ENCODE measurements around the gene TCF12. TPM values are rescaled to one million over a fixed set of nuclear protein-coding genes. Genes with fewer than 3 reads are reported as not detected.

TCF12 gene
- total RNA-seq, 1 experiment from 2014 or later: 76.7 TPM

DNA sequence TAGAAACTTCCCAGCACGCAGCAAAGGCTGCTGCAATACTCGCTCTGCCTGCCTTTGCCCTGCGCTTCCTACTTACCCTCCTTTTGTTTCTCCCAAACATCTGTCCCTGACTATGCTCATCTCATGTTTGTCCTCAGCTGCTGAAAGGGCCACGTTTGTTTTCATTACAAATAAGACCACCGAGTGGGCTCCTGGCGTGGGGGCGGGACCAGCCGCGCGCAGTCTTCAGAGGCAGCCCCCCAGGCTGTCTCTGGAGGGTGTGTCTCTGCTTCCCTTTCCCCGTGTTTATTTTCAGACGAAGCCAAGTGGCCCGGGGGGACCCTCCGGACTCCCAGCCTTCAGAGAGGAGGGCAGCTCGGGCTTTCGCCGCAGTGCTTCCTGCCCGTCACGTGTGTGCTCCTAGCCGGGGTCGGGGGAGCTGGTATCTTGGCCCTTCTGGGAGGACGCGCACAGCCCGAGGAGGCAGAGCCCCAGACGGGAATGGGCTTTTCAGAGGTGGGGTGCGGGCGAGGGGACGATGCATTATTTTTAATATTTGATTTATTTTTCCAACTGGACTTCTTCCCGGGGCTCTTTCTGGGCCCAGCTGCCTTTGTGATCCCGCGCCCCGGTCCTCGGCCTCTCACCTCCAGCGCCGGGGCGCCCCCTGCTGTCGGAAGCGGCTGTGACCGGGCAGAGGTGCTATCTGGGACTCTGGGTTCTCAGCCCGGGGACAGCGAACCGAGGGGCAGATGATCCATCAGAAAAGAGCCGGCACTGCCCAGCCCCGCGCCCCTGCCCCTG lies 387.9 kb downstream of the TCF12 start:
- H4K91ac ChIP-seq (ENCODE audit: insufficient read length, low read depth, low read length): no peak overlapping the region
- H4K20me1 ChIP-seq (ENCODE audit: control insufficient read depth, insufficient read depth, insufficient read length): no peaks in the 10 kb centered on the region
- peaks cover 0 to 2% of the 10 kb centered on the region in 2 experiments; a peak in 3 of 5 replicates for H3K9me3 Mint-ChIP-seq
- H3K9ac ChIP-seq (ENCODE audit: extremely low read depth, insufficient read length, low read length): peak overlapping the region; percentile 66
- no peak overlapping the region for H2BK15ac ChIP-seq (ENCODE audit: low read depth, low read length)
- no peaks in the 10 kb centered on the region for H3K9me3 ChIP-seq (ENCODE audit: control insufficient read depth, low read depth, low read length)
- H3K4me2 ChIP-seq (ENCODE audit: insufficient read depth, insufficient read length, low read length): peak overlapping the region; percentile 65
- H3K4me3 Mint-ChIP-seq: peak overlapping the region; percentile 78
- no peak overlapping the region for H3K56ac ChIP-seq (ENCODE audit: insufficient read length, low read depth, low read length)
- H3K23me2 ChIP-seq (ENCODE audit: insufficient read length, low read depth, low read length, poor library complexity, severe bottlenecking): peaks cover 7% of the 10 kb centered on the region
- H2AK5ac ChIP-seq (ENCODE audit: insufficient read length, low read length): no peak overlapping the region
- no CpG with 5 or more reads among the region's 45 CpGs for WGBS (ENCODE audit: extremely low coverage, insufficient read length, low lambda C conversion rate)
- no peak overlapping the region for H2BK5ac ChIP-seq (ENCODE audit: insufficient read length, low read length)
- H3K4me1 ChIP-seq (ENCODE audit: insufficient read depth, low read length): peaks cover 3% of the 10 kb centered on the region; the same call in 1 of the 2 replicates
- TF ChIP-seq, protein P1, sequence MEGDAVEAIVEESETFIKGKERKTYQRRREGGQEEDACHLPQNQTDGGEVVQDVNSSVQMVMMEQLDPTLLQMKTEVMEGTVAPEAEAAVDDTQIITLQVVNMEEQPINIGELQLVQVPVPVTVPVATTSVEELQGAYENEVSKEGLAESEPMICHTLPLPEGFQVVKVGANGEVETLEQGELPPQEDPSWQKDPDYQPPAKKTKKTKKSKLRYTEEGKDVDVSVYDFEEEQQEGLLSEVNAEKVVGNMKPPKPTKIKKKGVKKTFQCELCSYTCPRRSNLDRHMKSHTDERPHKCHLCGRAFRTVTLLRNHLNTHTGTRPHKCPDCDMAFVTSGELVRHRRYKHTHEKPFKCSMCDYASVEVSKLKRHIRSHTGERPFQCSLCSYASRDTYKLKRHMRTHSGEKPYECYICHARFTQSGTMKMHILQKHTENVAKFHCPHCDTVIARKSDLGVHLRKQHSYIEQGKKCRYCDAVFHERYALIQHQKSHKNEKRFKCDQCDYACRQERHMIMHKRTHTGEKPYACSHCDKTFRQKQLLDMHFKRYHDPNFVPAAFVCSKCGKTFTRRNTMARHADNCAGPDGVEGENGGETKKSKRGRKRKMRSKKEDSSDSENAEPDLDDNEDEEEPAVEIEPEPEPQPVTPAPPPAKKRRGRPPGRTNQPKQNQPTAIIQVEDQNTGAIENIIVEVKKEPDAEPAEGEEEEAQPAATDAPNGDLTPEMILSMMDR (conservative IDR thresholded peaks at IDR 0.05): peak; percentile 96
- peaks cover 1% of the 10 kb centered on the region for H3K27me3 Mint-ChIP-seq (ENCODE audit: low read depth)
- no peak overlapping the region for H3K4ac ChIP-seq (ENCODE audit: low read depth, low read length)
- H3K14ac ChIP-seq (ENCODE audit: insufficient read depth, low read length): peak overlapping the region; percentile 95
- no peak overlapping the region for H4K8ac ChIP-seq (replicated peaks; ENCODE audit: insufficient read length, low read depth, low read length)
- H3K23ac ChIP-seq (ENCODE audit: insufficient read length, low read depth, low read length): no peak overlapping the region
- H2BK12ac ChIP-seq (ENCODE audit: insufficient read length, low read depth, low read length): no peak overlapping the region
- no peaks in the 10 kb centered on the region for H3K79me1 ChIP-seq (ENCODE audit: insufficient read depth, low read depth, low read length, poor library complexity, severe bottlenecking)
- H3K27me3 ChIP-seq (ENCODE audit: insufficient read depth, low read length): no peaks in the 10 kb centered on the region
- H3K36me3 Mint-ChIP-seq (ENCODE audit: insufficient read depth in 1 of 3, low read depth in 3 of 3): no peaks in the 10 kb centered on the region
- no peak overlapping the region for H3K27ac ChIP-seq (ENCODE audit: insufficient read length, low read depth, low read length)
- peak overlapping the region; percentile 78 to 95 (median 80) for H3K27ac Mint-ChIP-seq
- H3K18ac ChIP-seq (ENCODE audit: insufficient read length, low read depth, low read length): peak overlapping the region; percentile 91
- no peak overlapping the region for H4K5ac ChIP-seq (ENCODE audit: insufficient read length, low read depth, low read length)
- H3K79me2 ChIP-seq (ENCODE audit: insufficient read depth, low read length): no peaks in the 10 kb centered on the region
- H2AFZ ChIP-seq (ENCODE audit: low read length): peak overlapping the region; percentile 25
- no peak overlapping the region for H2BK20ac ChIP-seq (ENCODE audit: low read depth, low read length, poor library complexity, severe bottlenecking)
- H3K4me1 Mint-ChIP-seq: peaks cover 28 to 38% of the 10 kb centered on the region in 2 experiments
- H2BK120ac ChIP-seq (ENCODE audit: low read depth, low read length, poor library complexity, severe bottlenecking): no peak overlapping the region
- DNase-seq: peak; percentile 93
- H3T11ph ChIP-seq (ENCODE audit: low read length): no peak overlapping the region

Measured in H9 (cell line).